HK-2 (cell line): ENCODE measurements around the gene SLC2A1.
A peak's percentile ranks its signal among the peaks of the same experiment; 100 is the strongest.

Experiments used
- DNase-seq: peaks from one replicate; pipeline ENCODE4 v3.0.0-alpha.2; 2018; ENCODE audit not compliant: unreplicated experiment

SLC2A1 gene

DNA sequence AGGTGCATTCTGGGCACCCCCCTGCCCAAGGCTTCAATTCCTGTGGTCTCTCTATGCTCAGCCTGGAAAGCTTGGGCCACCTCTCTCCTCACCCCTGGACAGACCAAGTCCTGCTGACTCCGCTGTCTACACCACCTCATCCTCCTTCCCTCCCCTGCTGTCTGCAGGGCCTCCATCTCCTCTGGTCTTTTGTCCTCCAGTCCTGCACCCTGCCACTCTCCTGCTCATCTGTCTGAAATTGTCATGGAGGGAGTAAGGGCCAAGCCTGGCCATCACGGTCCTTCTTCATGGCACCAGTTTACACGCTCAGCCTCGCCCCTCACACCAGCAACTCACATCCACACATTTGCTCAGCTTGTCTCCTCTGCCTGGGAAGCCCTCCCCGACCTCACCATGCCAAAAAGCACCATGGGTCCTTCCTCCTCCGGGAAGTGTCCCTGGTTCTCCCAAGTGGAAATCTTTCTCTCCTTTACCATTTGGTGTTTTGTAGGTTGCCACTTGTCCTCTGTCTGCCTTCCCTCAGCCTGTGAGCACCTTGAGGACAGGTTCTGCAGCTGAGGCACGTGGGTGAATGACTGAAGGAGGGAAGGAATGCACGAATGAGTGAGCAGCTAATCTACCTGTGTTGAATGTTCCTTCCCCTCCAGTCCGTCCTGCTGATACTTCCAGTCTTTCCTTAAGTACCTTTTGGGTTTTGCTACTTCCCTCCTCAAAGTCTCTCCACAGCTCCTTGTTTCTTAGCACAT, 2.1 kb upstream of the SLC2A1 start:
- DNase-seq = no peak

DNA sequence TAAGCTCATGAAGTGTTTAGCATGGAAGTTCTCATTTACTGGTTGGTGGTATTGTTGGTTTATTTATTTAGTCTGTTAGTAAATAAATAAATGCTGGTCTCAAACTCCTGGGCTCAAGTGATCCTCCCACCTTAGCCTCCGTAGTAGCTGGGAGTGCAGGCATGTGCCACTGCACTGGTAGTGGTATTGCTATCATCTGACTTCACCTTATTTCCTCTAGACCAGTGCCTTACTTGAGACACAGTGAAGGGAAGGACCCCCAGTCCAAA, 1.4 kb upstream of the SLC2A1 start:
- DNase-seq = no peak

DNA sequence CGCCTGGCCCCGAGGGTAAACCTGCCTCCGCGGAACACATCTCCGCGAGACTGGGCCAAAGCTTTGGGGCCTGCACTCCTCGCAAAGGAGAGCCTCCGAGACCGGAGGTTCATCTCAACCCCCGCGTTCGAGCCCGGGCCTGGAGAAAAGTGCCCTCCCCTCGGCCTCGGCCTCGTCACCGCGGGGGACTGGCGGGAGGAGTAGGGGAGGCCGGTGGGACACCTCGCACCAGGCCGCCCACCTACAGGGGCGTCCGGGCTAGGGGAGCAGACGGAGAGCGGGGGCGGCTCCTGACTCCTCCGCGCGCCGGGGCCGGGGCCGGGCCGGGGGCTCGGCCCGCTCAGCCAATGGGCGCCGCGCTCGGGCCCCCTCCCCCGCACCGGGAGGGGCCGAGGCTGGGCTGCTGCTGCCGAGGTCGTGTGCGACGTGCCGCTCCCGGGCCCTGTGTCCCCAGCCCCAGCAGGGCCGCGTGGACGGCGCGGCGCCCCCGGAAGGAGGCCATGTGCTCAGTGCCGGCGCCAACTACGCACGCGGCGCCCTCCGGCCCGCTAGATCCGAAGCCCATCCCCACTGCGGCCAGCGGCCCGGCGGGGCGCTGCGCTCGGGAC, 684 bp downstream of the SLC2A1 start:
- peak; percentile 67 for DNase-seq

DNA sequence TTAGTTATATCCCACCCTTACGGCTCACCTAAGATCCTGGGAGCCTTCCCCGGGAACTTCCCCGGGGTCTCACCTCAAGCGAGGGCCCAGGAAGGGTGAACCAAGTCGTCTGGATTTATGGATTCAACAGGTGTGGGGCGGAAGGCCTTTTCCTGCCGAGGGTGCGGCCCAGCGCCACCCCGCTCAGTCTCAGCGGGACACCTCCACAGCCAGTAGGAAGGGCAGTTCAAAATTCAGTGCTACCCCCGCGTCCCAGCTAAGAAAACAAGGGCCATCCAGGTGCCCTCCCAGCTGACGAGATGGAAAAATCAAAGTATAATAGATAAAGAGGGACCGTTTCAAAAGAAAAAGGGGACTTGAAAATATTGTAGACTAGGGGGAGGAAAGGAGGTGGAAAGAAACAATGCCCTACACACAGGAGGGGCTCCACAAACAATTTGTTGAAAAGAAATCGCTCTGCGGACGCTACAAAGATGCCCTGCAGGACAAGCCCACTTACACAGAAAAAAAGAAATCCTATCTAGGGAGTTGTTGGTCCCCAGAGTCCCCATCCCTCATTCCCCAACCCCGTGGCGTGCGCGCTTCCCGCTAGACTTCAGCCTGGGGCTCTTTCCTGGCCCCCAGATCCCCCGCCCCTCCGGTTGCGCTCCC, 1.3 kb downstream of the SLC2A1 start:
- DNase-seq = no peak

DNA sequence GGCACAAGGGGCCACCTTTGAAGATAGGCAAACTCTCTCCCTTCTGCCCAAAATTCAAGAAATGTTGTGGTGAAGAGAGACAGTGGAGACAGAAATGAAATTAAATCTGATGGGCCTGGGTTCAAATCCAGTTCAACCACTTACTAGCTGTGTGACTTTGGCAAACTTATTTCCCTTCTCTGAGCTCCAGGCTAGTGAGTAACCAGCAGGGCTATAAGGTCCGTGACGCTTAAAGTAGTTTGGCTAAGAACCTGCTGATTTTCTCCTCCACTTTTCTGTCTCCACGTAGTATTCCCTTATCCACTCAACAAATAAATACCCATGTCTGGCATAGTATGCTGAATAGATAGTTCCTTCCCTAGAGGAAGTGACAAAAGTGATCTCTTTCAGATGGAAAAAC, 1.9 kb downstream of the SLC2A1 start:
- DNase-seq = no peak

DNA sequence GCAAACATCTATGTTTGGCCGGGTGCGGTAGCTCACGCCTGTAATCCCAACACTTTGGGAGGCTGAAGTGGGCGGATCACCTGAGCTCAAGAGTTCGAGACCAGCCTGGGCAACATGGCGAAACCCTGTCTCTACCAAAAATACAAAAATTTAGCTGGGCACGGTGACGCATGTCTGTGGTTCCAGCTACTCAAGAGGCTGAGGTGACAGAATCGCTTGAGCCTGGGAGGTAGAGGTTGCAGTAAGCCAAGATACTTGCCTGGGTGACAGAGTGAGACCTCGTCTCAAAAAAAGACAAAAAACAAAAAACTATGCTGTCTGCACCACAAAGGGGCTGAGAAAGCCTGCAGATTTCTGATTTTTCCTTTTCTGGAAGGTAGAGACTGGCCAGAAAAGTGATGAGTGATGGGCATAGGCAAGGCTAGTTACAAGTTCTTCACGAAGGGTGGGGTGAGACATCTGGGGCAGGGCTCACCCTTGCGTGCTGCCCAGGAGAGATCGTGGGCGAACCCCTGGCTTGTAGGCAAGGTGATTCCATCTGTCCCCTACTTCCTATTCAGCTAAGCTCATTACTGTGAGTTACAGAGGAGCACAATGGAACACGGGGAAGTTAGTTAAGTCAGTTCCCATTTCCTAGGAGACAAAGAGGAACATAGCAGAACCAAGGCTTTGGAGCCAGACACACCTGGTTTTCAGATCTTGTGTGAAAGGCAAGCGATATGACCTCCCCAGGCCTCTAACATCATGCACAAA, 3.2 kb downstream of the SLC2A1 start:
- no peak for DNase-seq

DNA sequence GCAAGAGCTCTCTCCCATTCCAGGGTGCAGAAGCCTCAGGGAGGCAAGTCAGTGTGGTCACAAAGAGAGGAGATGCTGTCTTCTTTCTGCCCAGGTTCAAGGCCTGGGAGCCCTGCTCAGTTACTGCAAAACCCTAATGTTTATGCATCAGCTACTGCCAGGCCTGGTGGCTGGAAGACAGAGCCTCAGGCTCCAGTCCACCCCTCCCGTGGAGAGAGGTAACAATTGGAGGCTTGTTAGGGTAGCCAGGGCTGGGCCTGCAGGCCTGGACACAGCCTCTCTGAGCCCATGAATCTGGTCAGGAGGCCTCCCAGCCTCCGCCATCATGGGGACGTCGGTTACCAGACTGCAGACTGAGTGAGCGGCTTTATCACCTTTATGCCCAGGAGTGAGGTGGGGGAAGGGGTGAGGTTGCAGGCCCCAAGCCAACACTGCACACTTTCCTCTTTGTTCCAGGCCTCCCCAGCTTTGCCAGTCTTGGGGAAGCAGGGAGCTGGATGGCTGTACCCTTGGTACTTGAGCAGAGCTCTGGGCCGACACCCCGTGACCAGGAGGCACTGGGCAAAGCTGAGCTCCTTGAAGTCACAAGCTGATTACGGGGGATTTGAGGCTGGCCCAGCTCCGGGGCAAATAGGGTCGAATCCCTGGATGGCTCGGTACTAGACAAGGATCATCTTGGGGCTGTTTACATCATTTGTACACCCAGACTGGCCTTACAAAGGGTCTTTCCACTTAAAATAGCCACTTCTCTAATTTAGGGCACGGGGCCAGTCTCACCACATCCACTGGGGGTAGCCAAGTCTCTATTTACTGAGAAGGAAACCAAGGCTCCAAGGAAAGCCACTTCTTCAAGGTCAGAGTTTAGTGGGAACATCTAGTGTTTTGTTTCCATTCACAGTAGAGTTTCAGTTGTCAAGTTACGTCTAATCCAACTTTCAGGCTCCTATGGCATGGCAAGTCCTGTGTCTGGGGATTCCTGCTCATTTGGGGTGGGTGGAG, 5.2 kb downstream of the SLC2A1 start:
- peak; percentile 6 for DNase-seq

DNA sequence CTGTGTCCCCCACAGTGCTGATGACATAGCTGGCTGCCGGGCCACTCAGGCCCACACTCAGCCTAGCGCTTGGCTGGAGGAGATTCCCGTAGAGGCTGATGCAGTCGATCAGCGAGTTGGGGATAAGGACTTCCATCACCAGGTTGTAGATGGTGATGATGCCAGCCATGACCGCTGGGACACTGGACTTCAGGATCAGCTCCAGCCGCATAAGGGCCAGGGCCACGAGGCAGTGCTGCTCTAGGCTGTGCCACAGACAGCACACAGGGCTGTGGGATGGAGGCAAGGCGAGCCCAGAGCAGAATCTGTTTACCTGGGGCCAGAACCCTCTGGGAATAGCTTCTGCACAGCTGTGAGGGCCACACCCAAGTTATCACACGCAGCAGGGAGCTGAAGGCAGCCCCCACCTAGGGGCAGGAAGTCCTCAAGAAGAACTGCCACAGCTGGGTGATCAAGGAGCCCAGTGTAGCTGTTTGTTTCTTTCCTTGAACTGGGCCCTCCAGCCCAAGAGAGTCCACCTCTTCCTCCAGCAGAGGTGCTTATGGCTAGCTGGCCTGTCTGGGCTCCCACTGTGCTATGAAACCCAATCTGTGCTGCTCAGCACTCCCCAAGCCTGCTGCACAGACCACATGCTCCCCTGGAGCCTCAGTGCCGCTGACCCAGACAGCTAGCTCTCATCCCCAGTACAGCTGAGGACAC, 6.2 kb downstream of the SLC2A1 start:
- DNase-seq = peak; percentile 18

DNA sequence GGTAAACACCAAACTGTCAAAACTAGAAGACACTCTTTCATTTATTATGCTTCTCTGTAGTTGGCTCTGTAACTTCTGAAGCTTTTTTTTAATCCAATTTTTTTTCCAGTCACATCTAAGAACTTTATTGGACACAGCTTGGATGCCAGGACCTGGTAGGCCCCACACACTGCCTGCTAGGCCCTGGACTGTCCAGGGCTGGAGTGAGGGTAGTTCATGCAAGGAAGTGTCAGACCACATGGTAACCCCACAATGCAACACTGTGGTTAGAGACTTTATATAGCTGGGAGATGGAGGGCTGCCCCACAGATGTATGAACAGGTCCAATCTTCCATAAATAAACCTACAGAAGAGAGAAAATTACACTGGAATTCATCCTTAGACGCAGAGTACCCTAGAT, 7.1 kb downstream of the SLC2A1 start:
- no peak for DNase-seq

DNA sequence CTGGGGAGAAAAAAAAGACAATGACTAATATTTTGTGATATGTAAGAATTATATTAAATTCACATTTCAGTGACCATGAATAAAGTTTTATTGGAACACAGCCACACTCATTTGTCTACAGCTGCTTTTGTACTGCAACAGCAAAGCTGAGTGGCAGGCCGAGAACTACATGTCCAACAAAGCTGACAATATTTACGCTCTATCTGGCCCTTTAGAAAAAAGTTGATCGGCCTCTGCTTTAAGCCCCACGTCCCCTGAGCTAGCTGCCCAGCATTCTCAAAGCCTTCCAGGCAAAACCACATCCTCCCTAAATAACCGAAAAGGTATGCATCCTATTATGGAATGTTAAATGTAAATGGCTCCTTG, 8.6 kb downstream of the SLC2A1 start:
- no peak for DNase-seq

DNA sequence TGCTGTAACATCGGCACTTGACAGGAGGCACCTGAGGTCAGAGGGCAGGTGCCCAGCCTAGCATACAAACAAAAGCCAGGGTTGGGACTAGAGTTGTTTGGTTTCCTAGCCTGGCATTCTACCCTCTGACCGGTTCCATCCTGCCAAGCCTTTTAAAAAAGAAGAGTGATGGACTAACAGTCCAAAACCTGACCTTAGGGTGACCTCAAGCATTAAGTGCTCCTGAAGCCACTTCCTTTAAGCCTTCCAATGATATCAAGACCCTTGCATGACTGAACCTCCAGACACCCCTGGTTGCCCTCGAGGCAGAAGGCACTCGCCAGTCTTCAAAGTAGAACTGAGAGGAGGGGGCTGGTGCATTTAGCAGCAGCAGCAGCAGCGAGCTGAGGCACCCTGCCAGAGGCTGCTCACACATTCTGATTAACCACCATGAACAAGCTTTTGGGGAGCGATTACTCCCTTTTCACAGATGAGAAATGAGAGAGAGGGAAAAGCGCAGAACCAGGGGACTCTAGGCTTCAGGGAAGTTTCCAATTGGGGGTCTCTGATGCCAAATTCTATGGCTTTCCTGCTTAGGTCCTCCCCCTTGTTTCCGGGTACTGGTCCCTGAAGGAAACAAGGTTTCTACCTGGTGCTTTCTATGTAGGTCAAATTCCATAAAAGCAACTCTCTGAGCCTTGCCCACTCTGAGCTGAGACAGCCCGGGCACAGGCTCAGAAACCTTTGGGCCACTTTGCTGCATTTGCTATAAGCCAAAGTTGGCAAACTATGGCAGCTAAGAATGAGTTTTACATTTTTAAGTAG, 9.2 kb downstream of the SLC2A1 start:
- no peak for DNase-seq

DNA sequence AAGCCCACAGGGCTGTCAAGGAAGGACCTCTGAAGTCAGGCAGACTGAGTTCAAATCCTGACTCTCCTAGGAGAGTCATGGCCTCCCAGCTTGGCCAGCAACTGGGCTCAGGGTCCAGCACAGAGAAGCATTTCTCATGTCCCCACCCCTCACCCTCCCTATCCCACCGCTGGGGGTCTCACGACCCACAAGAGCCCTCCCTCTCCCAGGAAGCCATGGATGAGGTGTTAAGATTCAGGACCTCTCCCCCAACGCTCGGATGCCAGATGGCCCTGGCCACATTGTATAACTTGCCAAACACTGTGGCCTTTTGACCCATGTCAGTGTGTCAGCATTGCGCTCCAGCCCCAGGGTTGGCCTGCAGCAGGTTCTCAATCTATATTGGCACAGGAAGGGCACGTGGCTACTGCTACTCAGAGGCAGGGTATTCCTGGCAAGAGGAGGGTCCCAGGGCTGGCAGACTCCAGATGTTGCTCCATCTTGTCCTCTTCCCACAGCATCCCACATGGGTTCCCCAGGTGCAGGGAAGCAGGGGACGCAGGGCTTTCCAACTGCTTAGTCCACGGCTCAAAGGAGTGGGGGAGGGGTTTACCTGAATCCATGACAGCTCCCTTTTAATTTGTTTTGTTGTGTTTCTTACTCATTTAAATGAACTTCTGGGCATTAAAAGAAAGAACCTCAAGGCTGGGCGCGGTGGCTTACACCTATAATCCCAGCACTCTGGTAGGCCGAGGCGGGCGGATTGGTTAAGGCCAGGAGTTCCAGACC, 10.5 kb downstream of the SLC2A1 start:
- DNase-seq = no peak

DNA sequence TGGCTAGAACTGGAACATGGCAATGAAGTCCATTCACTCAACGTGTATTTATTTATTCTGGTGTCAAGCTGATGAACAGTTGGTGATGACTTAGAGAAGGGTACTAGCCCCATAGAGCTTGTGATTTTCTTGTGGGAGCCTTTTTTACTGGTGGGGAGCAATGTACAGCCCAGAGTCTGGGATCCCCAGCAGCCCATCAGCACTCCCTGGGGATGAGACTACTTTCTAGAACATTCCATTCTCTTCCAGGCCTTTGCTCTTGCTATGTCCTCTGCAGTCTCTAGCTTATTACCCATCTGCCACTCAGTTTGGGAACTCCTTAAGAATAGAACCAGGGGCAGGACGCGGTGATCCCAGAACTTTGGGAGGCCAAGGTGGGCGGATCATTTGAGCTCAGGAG, 11.6 kb downstream of the SLC2A1 start:
- no peak for DNase-seq

DNA sequence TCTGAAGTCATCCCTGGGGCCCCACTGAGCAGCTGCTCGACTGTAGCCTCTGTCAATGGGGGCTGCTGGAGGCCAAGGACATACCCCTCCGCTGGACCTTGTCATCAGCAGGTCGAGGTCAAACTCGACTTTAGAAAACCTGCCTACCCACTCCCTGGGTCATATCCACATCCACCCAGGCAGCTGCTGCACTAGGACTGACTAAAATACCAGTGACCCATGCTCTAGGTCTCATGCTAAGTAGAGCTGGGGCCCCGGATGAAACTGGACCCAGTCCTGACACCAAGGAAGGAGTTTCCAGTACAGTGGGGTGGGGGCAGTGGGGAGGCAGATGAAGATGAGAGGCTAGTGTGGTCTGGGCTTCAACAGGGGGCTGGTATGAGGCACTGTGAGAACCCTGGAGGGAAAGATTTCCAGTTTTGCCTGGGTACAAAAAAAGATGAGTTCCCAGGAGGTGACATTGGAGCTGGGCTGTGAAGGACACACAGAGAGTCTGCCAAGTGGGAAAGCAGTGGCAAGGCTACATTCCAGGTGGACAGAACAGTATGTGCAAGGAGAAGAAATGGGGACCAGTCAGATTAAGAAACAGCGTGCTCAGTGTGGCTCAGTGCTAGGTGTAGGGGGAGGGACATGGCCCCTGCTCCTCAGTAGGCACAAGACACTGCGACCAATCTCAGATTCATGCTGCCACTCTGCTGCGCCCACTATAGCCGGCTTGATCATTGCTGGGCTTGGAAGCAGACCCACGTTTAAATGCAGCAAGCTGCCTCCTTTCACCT, 12.4 kb downstream of the SLC2A1 start:
- DNase-seq = no peak

DNA sequence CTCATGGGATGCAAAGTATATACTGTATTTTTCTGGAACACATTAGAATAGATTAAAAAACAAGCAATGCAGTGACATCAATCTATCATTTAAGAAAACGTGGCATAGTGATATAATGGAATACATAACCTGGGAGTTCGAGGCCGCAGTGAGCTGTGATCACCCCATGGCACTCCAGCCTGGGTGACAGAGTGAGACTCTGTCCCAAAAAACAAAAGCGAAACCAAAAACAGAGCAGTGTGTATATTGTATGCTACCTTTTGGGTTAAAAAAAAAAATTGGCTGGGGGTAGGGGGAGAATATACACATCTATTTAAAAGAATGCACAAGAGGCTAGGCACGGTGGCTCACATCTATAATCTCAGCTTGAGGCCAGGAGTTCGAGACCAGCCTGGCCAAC, 13.5 kb downstream of the SLC2A1 start:
- no peak for DNase-seq

DNA sequence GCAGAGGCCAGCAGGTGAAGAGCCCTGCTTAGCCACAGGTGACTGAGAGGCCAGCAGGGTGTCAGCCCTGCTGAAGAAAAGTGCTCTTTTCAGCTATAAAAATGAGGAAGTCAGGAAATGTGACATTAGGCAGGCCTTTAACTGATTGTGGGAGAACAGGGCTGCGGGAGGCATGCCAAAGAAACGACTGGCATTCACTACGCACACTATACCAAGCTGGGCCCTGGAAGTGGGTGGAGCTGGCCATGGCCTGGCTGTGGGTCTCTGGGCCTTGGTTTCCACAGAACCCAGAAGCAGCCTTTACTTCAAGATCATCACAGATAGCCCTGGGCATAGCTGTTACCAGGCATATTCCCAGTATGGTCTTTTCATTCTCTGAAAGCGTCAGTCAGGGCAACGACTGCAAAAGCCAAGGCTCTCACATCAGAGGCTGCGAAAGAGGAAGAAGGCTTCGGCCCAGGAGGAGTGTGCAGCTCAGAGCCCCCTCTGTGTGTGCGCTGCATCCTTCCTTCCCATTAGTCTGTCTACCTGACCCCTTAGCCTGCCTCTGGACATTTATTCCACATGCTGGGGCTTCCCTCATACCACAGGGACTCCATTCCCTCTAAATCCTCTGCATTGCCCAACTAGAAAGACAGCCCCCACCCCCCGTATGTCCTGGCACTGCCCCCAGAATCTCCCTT, 14.3 kb downstream of the SLC2A1 start:
- no peak for DNase-seq

DNA sequence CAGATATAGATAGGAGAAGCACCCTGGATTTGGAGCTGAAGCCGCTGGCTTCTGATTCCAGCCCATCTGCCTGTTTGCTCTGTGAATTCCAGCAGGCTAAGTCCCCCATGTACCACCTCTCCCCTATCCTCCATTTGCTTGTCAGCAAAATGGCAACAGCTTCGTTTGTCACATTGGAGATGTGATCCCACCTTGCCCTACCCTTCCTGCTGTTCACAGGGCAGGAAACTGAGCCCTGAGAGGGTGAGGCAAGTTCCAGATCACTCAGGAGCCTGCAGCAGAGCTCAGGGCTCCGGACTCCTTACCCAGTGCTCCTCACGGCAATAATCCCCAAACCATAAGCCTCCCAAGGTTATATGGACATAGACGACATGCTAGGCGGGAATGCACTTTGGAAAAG, 14.9 kb downstream of the SLC2A1 start:
- DNase-seq = no peak

DNA sequence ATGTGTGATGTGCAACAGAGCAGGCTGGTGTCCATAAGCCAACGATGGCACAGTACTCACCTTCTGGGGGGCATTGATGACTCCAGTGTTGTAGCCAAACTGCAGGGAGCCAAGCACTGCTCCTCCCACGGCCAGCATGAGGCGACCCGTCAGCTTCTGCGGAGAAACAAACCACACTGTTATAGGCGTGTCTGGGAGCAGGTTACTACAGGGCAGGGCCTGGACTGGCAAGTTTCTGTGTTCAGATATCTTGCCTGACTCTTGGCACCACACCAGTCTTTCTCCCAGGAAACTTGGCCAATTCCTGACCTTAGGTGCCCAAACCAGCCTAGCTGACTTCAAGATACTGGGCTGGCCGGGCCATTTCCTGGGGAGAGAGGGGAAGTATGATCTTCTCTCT, 15.5 kb downstream of the SLC2A1 start:
- DNase-seq = no peak
